ENCODE data around the gene TTC9B.
A peak's percentile ranks its signal among the peaks of the same experiment; 100 is the strongest.

The TTC9B gene

DNA sequence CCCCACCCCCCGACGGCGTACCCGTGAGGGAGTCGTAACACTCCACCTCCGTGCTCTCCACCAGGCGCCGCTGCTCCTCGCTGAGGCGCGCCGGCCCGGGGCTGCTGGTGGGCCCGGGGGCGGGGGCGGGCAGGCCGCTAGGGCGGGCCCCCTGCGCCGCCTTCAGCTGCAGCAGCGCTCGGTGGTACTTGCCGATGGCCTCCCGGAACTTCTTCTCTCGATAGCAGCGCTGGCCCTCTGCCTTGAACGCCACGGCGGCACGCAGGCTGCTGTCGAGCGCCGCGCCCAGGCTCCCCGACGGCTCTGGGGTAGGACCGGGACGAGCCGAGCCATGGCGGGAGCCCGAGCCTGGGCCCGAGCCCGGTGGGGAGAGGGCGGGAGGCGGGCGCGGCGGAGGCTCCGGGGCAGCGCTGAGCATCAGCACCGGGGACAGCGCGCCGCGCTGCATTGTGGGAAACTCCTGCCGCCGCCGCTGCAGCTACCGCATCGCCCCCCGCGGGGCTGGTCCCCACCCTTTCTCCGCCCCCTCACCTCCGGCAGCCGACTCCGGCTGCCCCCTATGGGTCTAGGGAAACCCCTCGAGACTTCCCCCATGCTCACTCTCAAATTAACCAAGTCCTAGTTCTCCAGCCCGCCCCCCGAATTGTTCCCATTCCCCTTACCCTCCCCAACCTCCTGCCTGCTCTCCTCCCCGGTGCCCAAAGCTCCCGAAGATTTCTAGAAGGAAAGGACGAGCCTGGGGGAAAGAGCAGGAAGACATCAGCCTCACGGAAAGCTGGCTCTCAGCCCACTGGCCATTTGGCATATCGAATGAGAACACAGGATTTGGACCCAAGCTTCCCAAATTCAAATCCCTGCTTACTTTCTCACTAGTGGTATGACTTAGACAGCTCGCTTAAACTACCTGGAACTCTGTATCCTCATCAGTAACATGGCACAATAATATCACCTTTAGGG is at the start of gene TTC9B:
Gene TTC9B (minus strand): TSS at position 451 of the 957 bp plus-strand sequence. CDS start 3 bp downstream, at position 448.
- peak; percentile 25 for DNase-seq

DNA sequence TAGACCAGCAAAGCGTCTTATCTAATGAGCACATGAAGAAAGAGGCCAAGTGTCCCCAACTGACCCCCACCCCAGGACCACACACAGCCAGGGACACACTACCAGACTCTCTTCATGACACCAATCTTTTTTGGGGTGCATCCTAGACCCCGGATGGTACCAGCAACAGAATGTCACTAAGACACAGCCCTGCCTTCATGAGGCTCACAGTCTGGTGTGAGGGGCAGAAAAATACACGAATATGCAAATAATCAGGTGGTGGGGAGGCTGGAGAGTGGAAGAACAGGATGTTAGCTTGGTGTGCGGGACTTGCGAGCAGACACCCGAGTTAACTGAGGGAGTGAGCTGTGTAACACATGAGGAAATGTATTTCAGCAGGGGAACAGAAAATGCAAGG is 49.4 kb upstream of the TTC9B start:
- DNase-seq, result no peak

DNA sequence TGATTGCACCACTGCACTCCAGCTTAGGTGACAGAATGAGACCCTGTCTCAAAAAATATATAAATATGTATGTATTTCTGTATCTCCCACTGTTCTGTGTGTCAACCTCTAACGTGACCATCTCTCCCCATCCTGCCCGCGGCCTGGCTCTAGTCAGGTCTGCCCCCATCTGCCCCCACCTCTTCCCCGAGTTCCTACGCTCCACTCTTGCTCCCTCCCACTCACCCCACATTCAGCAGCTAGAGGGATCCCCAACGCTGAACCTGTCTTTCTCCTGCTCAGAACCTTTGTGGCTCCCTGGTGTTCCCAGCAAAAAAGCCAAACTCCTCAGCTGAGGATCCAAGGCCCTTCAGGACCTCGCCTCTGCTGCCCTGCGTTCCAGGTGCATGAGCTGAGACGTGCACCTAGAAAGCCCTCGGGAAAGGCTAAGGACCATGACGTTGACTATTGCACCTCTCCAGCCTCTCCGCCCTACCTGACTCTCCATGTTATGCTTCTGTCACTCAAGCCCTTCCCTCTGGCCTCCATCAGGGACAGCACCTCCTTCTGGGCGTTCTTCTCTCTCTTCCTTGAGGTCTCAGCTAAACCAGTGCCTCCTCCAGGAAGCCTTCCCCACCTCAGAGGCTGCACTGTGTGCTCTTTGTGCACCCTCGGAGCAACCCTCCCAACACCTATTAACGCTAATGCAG is 48.9 kb upstream of the TTC9B start:
- no peak for DNase-seq

DNA sequence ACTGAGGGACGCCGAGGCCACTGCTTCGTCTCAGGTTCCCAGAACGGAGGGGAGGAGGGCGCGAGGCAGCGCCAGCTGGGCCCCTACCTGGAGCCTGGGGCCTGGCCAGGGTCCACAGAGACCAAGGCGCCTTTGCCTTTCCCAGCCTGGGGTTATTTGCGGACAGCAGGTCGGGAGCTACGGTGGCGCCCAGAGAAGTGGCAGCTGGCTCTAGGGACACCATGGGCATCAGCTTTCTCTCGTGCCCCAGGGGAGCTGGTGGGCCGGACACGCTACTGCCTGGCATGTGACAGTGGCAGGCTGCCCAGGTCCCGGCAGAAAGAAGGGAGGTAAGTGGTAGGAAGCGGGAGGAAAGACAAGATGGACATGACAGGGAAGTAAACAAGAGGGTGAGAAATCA is 47.9 kb upstream of the TTC9B start:
- DNase-seq, result no peak

DNA sequence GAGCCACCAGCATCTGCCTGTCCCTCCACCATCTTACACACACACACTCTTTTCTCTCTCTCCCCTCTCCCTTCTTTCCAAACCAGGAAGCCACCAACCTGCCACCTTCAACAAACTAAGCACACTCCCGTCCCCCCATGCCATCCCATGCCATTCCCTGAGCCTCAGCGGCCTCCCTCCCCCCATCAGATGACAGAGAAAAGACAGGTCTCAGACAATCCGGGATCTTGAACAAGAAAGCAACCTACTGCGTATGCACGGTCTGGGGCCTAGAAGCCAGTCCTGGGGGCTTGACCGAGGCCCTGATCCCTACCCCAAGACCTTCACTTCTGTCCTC is 47.5 kb upstream of the TTC9B start:
- no peak for DNase-seq

DNA sequence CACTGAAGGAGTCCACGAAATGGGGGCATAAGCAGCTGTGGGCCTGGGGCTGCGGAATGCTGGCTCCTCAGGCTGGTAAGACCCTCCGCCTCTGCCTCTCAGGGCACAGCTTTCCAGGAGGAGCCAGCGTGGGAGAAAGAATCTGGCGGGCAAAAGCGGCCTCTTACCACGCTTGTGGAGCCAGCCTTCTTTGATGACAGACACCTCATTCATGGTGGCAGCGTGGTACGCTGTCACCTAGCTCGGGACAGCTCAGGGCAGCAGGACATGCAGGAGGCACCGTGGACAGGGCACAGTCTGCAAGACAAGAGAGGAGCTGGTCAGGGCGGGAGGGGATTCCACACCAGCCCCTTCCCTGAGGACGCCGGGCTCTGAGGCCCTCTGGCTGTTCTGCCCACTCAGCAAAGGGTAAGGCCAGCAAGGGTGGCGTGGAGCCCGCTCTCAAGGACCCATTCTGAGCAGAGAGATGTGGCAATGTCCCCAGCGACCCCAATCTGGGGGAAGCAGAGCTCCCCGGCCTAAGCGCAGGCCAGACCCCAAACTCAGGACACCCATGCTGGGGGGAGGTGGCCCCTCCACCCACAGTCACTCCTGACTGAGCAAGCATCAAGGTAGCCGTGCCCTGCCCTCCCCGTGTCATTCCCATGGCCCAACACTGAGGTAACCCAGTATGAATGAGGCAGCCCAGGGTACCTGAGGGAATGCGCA is 47.0 kb upstream of the TTC9B start:
- DNase-seq, result no peak

DNA sequence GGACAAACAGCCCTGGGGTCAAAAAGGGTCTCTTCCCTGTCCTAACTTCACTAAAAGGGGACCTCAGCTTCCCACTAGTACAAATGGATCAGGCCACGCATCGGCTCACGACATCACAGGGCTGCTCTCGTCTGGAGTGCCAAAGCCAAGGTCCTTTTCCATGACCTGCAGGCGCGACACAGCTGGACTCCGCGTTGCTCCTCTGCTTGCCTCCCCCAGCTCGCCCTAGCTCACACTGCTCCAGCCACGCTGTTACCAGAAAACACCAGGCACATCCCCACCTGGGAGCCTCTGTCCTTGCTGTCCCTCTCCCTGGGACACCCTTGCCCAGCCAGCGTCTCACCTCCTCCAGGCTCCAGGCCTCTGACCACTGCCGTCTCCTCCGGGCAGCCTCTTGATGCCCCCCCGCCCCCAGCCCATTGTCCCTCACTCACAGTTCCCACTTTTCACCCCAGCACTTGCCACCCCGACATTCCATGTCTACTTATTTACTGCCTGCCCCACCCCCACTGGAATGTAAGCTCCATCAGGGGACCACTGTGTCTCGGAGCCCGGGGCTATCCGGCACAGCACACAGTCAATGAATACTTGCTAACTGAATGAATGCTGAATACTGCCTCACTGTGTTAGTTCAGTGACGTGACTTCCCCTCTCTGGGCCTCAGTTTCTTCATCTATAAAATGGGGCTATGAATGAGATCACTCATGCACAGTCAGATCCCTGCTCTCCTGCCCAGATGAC is 46.3 kb upstream of the TTC9B start:
- no peak for DNase-seq

DNA sequence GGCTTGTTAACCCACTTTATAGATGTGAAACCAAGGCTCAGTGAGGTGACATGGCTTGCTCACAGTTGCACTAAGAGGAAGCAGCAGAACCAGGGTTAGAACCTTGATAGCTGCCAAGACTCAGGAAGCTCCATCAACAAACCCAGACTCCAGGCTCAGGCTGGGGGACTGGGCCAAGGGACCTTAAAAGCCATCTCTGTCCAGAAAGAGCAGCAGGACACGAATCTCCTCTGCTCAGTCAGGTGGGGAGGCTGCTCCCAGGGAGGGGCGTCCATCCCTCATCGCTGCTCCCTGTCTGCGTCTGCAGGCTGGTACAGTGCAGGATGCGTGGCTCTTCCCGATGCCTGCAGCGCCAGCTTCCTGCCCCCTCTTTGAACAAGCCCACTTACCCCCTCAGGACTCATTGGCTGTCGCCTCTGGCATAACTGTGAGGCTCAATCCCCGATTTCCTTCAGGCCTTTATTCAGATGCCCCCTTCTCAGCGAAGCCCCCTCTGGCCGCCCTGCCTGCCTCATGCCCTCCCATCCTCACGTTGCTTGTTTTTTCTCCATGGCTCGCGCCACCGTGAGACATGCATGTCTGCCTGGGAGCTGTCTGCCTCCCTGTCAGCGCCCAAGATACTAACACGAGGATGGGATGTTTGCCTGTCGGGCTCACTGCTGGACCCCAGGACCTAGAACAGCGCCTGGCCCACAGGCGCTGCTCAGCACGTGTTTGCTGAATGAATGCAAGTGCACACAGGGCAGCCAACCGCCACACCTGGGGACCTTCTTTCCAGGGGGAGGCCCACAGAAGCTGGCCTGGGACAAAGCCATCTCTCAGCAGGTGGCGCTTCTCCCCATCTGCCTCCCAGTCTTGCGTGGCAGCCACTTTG is 45.5 kb upstream of the TTC9B start:
- DNase-seq, result no peak

DNA sequence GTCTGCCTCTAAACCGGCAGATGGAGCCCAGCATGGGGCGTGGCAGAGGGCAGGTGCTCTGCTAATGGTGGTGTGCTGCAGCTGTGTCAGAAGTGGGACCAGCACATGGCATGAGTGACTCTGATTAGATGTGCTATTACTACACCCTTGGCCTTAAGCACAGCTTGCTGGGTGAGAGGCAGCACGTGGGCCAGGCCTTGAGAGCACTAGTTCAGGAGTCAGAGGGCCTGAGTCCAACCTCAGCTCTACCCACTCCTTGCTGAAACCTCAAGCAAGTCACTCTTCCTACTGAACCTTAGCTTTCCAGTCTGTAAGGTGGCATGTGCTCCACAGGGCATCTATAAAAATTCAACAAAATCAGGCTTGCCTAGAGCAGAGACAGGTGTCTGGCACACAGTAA is 44.2 kb upstream of the TTC9B start:
- DNase-seq, result no peak

DNA sequence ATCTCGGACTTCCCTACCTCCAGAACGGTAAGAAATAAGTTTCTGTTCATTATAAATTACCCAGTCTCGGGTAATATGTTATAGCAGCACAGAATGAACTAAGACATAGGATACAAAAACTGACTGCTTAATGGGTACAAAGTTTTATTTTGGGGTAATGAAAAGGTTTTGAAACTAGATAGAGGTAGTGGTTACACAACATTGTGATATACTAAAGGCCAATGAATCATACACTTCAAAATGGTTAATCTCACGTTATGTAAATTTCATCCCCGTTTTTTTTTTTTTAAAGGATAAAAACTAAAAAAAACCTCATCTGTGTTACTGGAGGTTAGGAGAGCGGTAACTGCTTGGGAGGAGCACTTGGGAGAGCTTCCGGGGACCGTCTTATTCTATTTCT is 43.4 kb upstream of the TTC9B start:
- DNase-seq, result no peak

DNA sequence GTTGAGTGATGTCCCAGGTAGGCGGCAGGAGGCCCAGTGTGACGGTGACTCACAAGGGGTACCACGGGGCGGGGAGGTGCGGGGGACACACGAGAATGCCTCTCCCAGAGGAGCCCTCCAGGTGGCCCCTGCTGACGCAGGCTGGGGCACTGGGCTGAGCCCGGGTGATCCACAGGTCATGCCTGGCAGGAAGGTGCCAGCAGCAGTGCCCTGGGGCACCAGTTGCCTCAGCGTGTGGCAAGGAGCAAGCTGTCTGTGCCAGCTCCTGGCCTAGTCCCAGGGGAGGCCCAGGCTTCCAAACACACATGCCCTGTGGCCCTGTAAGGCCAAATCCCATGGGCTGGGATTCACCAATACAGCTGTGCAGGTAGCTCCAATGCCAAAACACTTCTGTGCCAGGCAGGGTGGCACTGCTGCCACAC is 38.9 kb upstream of the TTC9B start:
- no peak for DNase-seq

DNA sequence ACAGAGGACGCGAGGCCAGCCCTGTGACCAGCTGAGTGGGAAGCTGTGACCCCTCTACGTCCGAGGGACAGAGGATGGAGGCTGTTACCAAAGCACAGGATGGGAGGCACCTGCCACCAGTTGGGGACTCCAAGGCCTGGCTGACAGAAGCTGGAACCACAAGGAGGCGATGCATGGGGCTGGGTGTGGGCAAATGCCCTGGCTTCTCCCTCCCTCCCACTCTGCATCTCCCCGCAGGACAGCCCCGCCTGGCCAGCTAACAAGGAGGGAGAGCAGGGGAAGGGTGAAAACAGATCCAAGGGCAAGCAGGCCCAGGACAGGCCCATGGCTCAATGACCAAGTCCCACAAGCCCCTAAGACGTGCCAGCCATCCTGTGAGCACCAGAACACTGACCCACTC is 38.3 kb upstream of the TTC9B start:
- no peak for DNase-seq

DNA sequence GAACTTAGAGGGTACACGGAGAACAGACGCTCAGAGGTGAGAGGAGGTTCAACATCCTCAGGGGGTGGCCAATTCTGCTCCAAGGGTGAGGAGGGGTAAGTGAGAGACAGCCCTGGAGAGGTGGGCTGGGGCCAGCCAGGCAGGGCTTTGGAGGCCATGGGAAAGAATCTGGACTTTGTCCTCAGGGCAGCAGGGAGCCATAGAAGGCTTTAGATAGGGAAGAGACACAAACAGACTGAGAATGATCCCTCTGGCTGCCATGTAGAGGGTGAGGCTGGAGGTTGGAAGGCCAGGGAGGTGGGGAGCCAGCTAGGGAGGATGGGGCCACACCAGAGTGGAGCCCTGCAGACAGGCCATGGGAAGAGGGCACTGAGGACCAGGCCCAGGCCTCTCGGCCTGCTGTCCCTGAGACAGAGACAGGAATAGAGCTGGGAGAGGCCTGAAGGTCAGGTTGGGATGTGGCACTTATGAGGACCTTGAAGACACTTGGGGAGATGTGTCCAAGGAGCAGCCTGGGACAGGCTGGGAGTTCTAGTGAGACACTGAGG is 37.5 kb upstream of the TTC9B start:
- no peak for DNase-seq

DNA sequence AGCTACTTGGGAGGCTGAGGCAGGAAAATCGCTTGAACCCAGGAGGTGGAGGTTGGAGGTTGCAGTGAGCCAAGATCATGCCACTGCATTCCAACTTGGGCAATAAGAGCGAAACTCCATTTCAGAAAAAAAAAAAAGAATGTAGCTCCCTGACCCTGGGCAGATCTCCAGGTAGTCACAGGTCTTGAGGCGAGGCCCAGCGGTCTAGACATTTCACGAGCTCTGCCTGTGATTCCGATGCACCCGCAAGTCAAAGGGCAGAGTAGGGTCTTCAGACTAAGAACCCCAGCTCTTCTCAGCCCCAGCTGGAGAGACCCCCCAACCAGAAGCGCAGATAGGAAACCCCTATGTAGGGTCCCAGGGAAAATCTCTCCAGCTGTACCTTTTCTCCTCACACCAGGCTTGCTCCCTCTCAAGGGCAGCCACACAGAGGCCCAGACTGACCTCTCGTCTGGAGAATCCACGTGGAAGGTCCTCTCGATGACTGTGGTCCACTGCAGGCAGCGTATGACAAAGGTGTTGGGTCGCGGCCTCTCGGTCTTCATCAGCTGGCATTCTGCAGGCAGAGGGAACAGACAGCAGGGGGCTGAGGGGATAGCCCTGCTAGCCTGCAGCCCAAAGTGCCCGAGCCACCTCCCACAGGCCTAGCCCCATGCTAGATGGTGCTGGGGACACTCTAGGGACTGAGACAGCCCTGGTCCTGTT is 36.7 kb upstream of the TTC9B start:
- DNase-seq, result no peak

DNA sequence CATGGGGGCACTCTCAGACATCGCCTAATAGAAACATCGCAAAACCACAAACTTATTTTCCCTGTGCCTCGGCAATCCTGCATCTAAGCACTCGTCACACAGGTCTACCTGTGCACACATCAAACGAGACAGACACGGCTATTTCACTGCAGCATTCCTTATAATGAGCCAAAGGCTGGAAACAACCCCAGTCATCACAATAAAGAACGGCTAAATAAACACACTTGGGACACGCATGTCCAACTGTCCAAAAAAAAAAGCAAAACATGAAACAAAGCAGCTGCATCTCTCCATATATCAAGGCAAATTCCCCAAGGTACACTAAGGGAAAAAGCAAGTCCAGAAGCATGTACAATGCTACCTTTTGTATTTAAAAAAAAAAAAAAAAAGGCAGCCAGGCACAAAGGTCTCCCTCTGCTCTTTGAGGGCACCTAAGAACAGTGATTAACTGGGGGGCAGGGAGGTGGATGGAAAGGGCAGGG is 35.5 kb upstream of the TTC9B start:
- DNase-seq, result no peak

DNA sequence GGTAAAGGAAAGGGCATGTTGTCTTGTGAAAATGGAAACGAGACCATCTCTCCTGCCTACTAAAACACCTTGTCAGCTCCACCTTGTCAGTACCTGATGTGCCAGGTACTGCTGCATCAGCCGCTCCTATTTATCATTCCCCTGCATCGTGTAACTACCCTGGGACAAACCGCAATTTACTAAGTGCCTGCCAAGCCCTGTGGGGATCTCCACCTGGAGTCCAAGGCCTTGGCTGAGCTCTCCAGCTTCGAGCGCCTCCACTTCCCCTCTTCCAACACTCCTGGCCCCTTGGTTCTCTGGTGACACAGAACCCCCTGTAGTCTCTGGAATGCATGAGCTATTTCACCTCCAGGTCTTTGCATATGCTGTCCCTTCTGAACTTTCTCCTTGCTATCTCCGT is 34.2 kb upstream of the TTC9B start:
- no peak for DNase-seq

DNA sequence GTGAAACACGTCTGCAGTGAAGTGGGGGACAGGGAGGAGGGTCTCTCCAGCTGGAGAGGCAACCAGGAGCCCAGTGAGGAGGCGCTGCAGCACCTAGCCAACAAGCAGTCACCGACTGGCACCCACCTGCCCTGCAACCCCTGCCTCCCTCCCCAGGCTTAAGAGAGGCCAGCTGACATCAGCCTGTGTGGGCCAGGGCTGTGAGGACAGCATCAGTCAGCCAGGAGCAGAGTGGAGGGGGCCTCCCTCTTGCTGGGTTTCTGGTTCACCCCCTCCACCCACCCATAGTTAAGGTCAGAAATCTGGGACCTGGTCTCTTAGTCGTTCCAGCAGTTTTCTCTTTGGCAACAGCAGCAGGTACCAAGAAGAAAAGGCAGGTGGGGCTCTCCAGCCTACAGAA is 33.8 kb upstream of the TTC9B start:
- no peak for DNase-seq

DNA sequence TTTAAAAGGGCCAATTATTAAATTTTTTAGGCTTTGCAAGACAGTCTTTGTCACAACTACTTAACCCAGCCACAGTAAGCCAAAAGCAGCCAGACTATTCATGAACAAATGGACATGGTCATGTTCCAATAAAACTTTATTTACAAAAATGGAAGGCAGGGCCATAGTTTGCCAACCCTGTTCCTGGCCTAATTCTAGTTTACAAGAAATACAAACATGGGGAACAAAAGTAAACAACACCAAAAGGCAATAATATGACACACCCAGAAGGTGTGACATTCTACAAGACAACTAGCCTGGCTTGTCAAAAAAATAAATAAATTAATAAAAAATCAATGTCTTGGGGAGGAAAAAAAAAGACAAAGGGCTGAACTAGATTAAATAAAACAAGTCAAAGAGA is 33.1 kb upstream of the TTC9B start:
- no peak for DNase-seq

DNA sequence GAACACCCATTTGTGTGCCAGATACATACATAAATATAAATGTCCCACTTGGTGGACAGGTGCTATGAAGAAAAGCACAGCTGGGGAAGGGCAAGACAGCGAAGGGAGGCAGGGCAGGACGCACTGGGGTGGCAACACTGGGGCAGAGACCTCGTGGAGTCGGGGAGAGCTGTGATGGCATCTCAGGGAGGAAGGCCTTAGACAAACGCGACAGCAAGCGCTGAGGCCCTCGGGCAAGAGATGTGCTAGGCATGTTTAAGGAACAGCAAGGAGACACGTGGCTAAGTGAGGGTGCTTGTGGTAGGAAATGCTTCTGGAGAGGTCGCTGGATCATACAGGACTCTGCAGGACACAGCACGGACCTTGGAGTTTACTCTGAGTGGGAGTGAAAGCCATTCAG is 31.6 kb upstream of the TTC9B start:
- no peak for DNase-seq

DNA sequence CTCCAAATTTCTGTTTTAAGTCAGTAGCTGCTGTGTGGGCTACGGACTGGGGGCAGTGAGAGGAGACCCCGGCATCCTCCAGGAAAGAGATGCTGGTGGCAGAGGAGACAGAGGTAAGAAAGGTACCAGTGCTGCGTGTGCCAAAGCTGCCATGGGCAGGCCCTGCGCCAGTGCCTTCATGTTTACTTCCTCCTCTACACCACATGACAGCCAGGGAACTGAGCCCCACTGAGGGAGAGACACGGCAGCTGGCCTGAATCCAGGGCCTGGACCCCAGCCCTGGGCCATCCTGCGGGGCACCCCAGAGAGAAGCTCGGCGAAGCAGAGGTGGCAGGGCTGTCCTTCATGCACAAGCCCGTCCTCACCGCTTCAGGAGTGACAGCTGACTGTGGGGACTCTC is 31.0 kb upstream of the TTC9B start:
- no peak for DNase-seq

DNA sequence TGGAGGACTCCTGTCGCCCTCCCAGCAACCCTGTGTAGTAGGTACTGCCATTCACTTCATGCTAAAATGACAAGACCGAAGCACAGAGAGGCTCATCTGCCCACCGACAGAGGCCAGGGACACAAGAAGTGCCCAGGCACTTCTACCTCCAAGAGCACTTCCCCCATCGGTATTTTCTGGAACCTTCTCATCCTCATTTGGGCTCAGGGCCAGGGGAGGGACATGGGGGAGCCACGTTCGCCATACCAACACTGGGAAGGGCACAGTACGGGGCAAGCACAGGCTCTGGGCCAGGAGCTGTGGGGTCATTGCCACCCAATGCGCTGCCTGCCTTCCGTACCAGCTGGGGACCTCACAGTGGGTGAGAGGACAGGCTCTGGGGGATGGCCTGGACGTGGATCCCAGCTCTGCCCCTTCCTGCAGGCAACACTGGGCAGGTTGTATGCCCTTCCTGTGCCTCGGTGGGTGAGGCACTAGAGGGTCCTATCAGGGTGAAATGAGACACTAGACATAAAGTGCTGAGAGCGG is 29.6 kb upstream of the TTC9B start:
- no peak for DNase-seq

All from CD4-positive, alpha-beta T cell treated with Interleukin-15 for 1 hour (primary cell).